B cell (primary cell): ENCODE data around the gene ADD3. TPM values are rescaled to one million over a fixed set of nuclear protein-coding genes. Genes with fewer than 3 reads are reported as not detected.

ENCODE experiments used
- ATAC-seq: fragments of 200-7000 bp; cut with Tn5 transposase; one replicate; pipeline ENCODE4 v1.10.0; 2021; ENCODE audit warnings: low read depth, mild to moderate bottlenecking, moderate number of reproducible peaks, moderate library complexity
- CTCF ChIA-PET: fragments of 350-600 bp; sonication (Branson Sonifier 250); formaldehyde crosslinking; loops from one replicate; lab custom pipeline; 2021; ENCODE audit warnings: antibody characterized with exemption, inconsistent platforms; lab: Charles Lee
- POLR2A ChIA-PET: fragments of 350-600 bp; sonication (Branson Sonifier 250); formaldehyde crosslinking; loops from one replicate; lab custom pipeline; 2021; ENCODE audit warnings: antibody characterized with exemption; lab: Charles Lee
- DNase-seq: peaks from one replicate; pipeline ENCODE4 v3.0.0; 2013
- H2AFZ ChIP-seq: 2 replicates; pipeline ENCODE4 v1.6.1; 2012; ENCODE audit warnings: mild to moderate bottlenecking, low read depth, low read length; ENCODE audit not compliant: insufficient read depth, poor library complexity, severe bottlenecking
- H3K27ac ChIP-seq, 2 donors: 1 replicate in 1 of 2; 2 replicates in 1 of 2; pipeline ENCODE4 v1.5.1; 2012 to 2013; ENCODE audit warnings: low read length in 2 of 2, mild to moderate bottlenecking in 2 of 2, moderate library complexity in 1 of 2
- H3K27me3 ChIP-seq, 4 experiments: fragments of 200-600 bp in 1 of 4; sonication (generic) in 1 of 4; replicated peaks in 1 of 4; 1 replicate in 2 of 4; 2 replicates in 2 of 4; pipeline versions ENCODE4 v1.6.1 to v1.7.0; 2013 to 2016; ENCODE audit warnings: low read length in 3 of 4, mild to moderate bottlenecking in 2 of 4, mixed read lengths in 1 of 4, moderate library complexity in 1 of 4; ENCODE audit not compliant: insufficient read depth in 4 of 4, control insufficient read depth in 3 of 4; ENCODE audit errors: control extremely low read depth in 1 of 4
- H3K36me3 ChIP-seq, 2 experiments: replicated peaks in 1 of 2; 1 replicate in 1 of 2; 2 replicates in 1 of 2; pipeline versions ENCODE4 v1.6.1 to v1.7.1; 2013; ENCODE audit warnings: low read length in 1 of 2; ENCODE audit not compliant: insufficient read depth in 2 of 2, control insufficient read depth in 1 of 2; ENCODE audit errors: control extremely low read depth in 1 of 2, extremely low read depth in 1 of 2
- H3K4me1 ChIP-seq, 2 donors: fragments of 200-600 bp in 1 of 2; sonication (generic) in 1 of 2; 1 replicate in 1 of 2; 2 replicates in 1 of 2; pipeline versions ENCODE4 v1.5.1 to v1.6.1; 2013 to 2017; ENCODE audit warnings: low read length in 2 of 2; ENCODE audit not compliant: control insufficient read depth in 2 of 2, insufficient read depth in 2 of 2
- H3K4me2 ChIP-seq: replicated peaks from 2 replicates; pipeline ENCODE3; 2012; ENCODE audit warnings: mild to moderate bottlenecking, low read depth, low read length; ENCODE audit not compliant: poor library complexity, severe bottlenecking
- H3K4me3 ChIP-seq, 5 experiments: fragments of 200-600 bp in 1 of 5; sonication (generic) in 1 of 5; 1 replicate in 3 of 5; 2 replicates in 2 of 5; pipeline versions ENCODE4 v1.5.1 to v1.7.0; 2011 to 2016; ENCODE audit warnings: low read length in 4 of 5, mild to moderate bottlenecking in 4 of 5, low read depth in 2 of 5, control low read depth in 1 of 5, moderate library complexity in 1 of 5; ENCODE audit not compliant: insufficient read depth in 1 of 5; ENCODE audit errors: control extremely low read depth in 1 of 5, extremely low read depth in 1 of 5
- H3K79me2 ChIP-seq: fragments of 200-600 bp; sonication (generic); one replicate; pipeline ENCODE4 v1.6.0; 2016; ENCODE audit warnings: low read length; ENCODE audit not compliant: control insufficient read depth, insufficient read depth
- H3K9ac ChIP-seq: fragments of 200-600 bp; sonication (generic); 2 replicates; pipeline ENCODE4 v1.6.1; 2017; ENCODE audit warnings: mild to moderate bottlenecking, low read length, moderate library complexity
- H3K9me3 ChIP-seq, 3 donors: one replicate each; pipeline versions ENCODE4 v1.6.1 to v1.7.1; 2013; ENCODE audit warnings: low read length in 2 of 3; ENCODE audit not compliant: control insufficient read depth in 2 of 3, insufficient read depth in 1 of 3; ENCODE audit errors: control extremely low read depth in 1 of 3
- H4K20me1 ChIP-seq: 2 replicates; pipeline ENCODE4 v1.6.0; 2012; ENCODE audit warnings: mild to moderate bottlenecking, low read length; ENCODE audit not compliant: insufficient read depth, control insufficient read depth, poor library complexity, severe bottlenecking
- H3K27ac Mint-ChIP-seq: one replicate; pipeline ENCODE4 v1.8.0; 2021; ENCODE audit warnings: mixed read lengths
- H3K27me3 Mint-ChIP-seq: one replicate; pipeline ENCODE4 v1.8.0; 2021; ENCODE audit warnings: mixed read lengths
- H3K4me1 Mint-ChIP-seq: one replicate; pipeline ENCODE4 v1.8.0; 2021; ENCODE audit warnings: mixed read lengths
- H3K4me3 Mint-ChIP-seq: one replicate; pipeline ENCODE4 v1.8.0; 2021; ENCODE audit warnings: mixed read lengths
- H3K9me3 Mint-ChIP-seq: one replicate; pipeline ENCODE4 v1.8.0; 2022; ENCODE audit warnings: mixed read lengths; ENCODE audit not compliant: insufficient read depth
- EZH2 ChIP-seq: IDR thresholded peaks from 2 replicates; pipeline ENCODE4 v1.6.1; 2012; ENCODE audit warnings: borderline replicate concordance, low read depth, mild to moderate bottlenecking, moderate library complexity, low read length; ENCODE audit not compliant: insufficient read depth, poor library complexity, severe bottlenecking
- WGBS: methylation state at CpG from one replicate; pipeline ENCODE4 v1.1.5; 2013; ENCODE audit warnings: missing lambda C conversion rate; ENCODE audit not compliant: insufficient coverage; 5-methylcytosine and 5-hydroxymethylcytosine counted together
- intact Hi-C: fragments of 100-400 bp; cut with micrococcal nuclease; formaldehyde crosslinking; loops from one replicate; pipeline ENCODE4 v1.10.0; 2022
- polyA plus RNA-seq: library from polyadenylated mRNA; depleted of rRNA; stranded (reverse); fragments of >200 nt; gene quantifications from 2 replicates; pipeline ENCODE4 v1.2.3, GENCODE V29; 2012
- total RNA-seq, 2 donors: library from RNA; stranded (reverse); fragments of 120-200 nt in 1 of 2; gene quantifications; 1 replicate in 1 of 2; 2 replicates in 1 of 2; pipeline versions ENCODE4 v1.2.3 to v1.2.4, GENCODE V29; 2013 to 2022
- TF ChIP-seq, protein P1 (sequence below): fragments of 200-600 bp; IDR thresholded peaks from one replicate; pipeline ENCODE4 v1.8.0; 2022; ENCODE audit warnings: antibody characterized with exemption, mild to moderate bottlenecking

The ADD3 gene
- total and polyA plus RNA-seq, 2 donors (not counting 1 experiment from before 2014, with no cell fraction given) = 156 to 185 TPM

DNA sequence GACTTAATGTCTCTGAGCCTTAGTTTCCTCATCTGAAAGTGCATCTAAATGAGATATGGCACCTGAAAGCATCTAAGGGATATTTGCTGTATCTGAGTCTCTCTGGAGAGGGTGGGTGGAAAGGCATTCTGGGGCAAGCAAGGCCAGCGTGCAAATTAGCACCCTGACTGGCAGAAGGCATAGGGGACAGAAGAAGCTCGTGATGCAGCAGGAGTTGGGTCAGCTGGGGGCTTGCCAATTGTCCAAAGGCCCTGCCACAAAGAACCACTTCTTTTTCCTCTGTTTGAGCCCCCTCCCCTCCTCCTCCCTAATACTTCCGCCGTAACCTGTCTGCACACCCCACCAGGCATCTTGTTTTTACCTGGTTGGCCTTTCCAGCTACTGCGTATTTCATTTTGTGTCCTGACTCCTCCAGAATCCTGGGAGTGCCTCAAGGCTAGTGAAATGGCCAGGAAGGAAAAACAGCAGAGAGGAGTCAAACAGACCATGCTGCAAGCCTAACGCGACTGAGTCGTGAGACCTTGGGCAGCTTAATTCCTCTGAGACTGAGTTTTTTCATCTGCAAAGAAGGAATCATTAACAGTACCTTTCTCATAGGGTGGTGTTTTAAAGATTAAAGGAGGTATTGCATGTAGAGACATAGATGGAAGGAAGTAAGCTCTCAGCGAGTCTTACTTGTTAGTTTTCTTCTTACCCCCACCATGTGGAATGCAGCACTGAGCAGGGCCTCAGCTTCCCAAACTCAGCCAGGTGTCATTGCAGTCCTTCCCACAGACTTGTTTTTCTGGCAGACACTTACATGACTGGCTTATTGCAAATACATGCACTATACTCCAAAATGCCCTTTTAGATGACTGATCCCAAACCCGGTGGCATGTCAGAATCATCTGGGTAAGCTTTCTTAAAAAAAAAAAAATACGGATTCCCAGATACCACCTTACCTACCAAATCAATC lies 150.5 kb downstream of the ADD3 start:
- Histone ChIP-seq H3K4me1 (peaks cover 44 to 49% of the 10 kb centered on the region in 2 donors), H4K20me1 (no peaks in the 10 kb centered on the region), H3K27me3 (peaks cover 0 to 31% (median 13%) of the 10 kb centered on the region in 4 experiments), H2AFZ (no peak overlapping the region), H3K36me3 (no peaks in the 10 kb centered on the region), H3K9me3 (peaks cover 2 to 7% (median 2%) of the 10 kb centered on the region in 3 donors), H3K27ac (no peak overlapping the region), H3K79me2 (no peaks in the 10 kb centered on the region), H3K9ac (no peak overlapping the region), H3K4me3 (no peak overlapping the region), H3K4me2 (no peak overlapping the region)
- Mint-ChIP-seq H3K4me1 (peaks cover 42% of the 10 kb centered on the region), H3K4me3 (no peak overlapping the region), H3K27me3 (peaks cover 24% of the 10 kb centered on the region), H3K9me3 (no peaks in the 10 kb centered on the region), H3K27ac (no peak overlapping the region)
- intact Hi-C loops = loop anchor here (5.0 kb wide), 2 partner anchors 49 to 69 kb away; partner anchors contain the start of gene MXI1
- WGBS = 83% methylated on average over 6 of the region's 11 CpGs
- ATAC-seq = no peak
- peak; percentile 5 for DNase-seq
- ChIA-PET CTCF (interaction anchor here (1.2 kb wide), 2 partner anchors 15 to 122 kb away, joined by 3 to 4 read pairs; no protein-coding TSS in a partner anchor), POLR2A (interaction anchor here (0.9 kb wide), 1 partner anchor 51 kb away, joined by 3 read pairs; no protein-coding TSS in a partner anchor)
- TF ChIP-seq, protein P1, sequence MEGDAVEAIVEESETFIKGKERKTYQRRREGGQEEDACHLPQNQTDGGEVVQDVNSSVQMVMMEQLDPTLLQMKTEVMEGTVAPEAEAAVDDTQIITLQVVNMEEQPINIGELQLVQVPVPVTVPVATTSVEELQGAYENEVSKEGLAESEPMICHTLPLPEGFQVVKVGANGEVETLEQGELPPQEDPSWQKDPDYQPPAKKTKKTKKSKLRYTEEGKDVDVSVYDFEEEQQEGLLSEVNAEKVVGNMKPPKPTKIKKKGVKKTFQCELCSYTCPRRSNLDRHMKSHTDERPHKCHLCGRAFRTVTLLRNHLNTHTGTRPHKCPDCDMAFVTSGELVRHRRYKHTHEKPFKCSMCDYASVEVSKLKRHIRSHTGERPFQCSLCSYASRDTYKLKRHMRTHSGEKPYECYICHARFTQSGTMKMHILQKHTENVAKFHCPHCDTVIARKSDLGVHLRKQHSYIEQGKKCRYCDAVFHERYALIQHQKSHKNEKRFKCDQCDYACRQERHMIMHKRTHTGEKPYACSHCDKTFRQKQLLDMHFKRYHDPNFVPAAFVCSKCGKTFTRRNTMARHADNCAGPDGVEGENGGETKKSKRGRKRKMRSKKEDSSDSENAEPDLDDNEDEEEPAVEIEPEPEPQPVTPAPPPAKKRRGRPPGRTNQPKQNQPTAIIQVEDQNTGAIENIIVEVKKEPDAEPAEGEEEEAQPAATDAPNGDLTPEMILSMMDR = no peak
- TF ChIP-seq EZH2 = no peak

DNA sequence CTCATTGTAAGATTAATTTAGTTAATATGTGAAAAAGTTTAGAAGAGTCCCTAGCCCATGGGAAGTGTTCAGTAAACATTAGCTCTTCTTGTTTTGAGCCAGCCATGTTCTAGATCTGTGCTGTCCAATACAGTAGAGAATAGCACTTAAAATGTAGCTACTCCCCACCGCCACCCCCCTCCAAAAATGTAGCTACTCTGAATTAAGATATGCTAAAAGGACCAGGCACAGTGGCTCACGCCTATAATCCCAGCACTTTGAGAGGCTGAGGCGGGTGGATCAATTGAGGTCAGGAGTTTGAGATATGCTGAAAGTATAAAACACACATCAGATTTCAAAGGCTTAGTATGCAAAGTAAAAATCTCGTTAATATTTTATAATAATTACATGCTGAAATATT lies 152.3 kb downstream of the ADD3 start:
- Histone ChIP-seq H3K27me3 (peaks cover 0 to 36% (median 14%) of the 10 kb centered on the region in 4 experiments), H3K27ac (no peak overlapping the region), H4K20me1 (no peaks in the 10 kb centered on the region), H3K4me3 (no peak overlapping the region), H3K9me3 (peaks cover 0 to 3% (median 2%) of the 10 kb centered on the region in 3 donors), H3K4me1 (peaks cover 27 to 32% of the 10 kb centered on the region in 2 donors), H3K79me2 (no peaks in the 10 kb centered on the region), H2AFZ (no peak overlapping the region), H3K36me3 (no peaks in the 10 kb centered on the region), H3K4me2 (no peak overlapping the region), H3K9ac (no peak overlapping the region)
- CTCF ChIA-PET = no interaction called here
- H3K27ac Mint-ChIP-seq = no peak overlapping the region
- peaks cover 28% of the 10 kb centered on the region for H3K4me1 Mint-ChIP-seq
- ATAC-seq = no peak
- no peak for TF ChIP-seq EZH2
- TF ChIP-seq, protein P1 = no peak
- no peak overlapping the region for H3K4me3 Mint-ChIP-seq
- H3K27me3 Mint-ChIP-seq = peaks cover 27% of the 10 kb centered on the region
- DNase-seq = no peak
- POLR2A ChIA-PET = no interaction called here
- intact Hi-C loops = no loop called here
- H3K9me3 Mint-ChIP-seq = no peaks in the 10 kb centered on the region
- no CpG with 5 or more reads among the region's 4 CpGs for WGBS
